ENCODE results near the gene FILIP1L.

GRCh38 chr3:99962703-99963102 lies 151.6 kb downstream of the FILIP1L start:
- TF ChIP-seq, protein P1, sequence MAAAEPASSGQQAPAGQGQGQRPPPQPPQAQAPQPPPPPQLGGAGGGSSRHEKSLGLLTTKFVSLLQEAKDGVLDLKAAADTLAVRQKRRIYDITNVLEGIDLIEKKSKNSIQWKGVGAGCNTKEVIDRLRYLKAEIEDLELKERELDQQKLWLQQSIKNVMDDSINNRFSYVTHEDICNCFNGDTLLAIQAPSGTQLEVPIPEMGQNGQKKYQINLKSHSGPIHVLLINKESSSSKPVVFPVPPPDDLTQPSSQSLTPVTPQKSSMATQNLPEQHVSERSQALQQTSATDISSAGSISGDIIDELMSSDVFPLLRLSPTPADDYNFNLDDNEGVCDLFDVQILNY (CRISPR knock-in tag; conservative IDR thresholded peaks at IDR 0.05), result no peak
- TF ChIP-seq POLR2A (IDR thresholded peaks at IDR 0.05; ENCODE audit: insufficient read depth in 1 of 2, low read depth in 2 of 2, low read length in 2 of 2) (no peak), HDAC2 (CRISPR knock-in tag; IDR thresholded peaks at IDR 0.05) (no peak), CTCF (CRISPR knock-in tag; IDR thresholded peaks at IDR 0.05) (no peak), GABPB1 (CRISPR knock-in tag; IDR thresholded peaks at IDR 0.05) (no peak), ZMYM2 (CRISPR knock-in tag; IDR thresholded peaks at IDR 0.05) (no peak), RFX5 (IDR thresholded peaks at IDR 0.05; ENCODE audit: low read depth, low read length) (no peak), ATF7-NPFF (CRISPR knock-in tag; IDR thresholded peaks at IDR 0.05; ENCODE audit: low read depth) (no peak), ELF1 (CRISPR knock-in tag; IDR thresholded peaks at IDR 0.05) (no peak), TRIM24 (CRISPR knock-in tag; IDR thresholded peaks at IDR 0.05) (no peak)

Data from HepG2 (cell line).